ENCODE measurements around the gene EVC2.

Gene EVC2

DNA sequence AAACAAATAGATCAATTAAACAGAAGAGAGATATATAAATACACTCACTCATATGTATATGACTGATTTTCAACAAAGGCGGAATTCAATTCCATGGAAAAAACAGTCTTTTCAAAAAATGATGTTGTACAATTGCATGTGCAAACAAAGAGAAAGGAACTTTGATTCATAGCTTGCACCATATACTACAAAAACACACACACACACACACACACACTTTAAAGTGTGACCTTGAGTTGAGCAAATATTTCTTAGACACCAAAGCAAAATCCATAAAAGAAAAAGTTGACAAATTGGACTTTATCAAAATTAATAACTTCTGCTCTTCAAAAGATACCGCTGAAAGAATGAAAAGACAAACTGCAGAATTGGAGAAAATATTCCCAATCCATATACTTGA is 168.8 kb downstream of the EVC2 start:
- no peak for DNase-seq (ENCODE audit: low read depth)
- TF ChIP-seq, protein P1, sequence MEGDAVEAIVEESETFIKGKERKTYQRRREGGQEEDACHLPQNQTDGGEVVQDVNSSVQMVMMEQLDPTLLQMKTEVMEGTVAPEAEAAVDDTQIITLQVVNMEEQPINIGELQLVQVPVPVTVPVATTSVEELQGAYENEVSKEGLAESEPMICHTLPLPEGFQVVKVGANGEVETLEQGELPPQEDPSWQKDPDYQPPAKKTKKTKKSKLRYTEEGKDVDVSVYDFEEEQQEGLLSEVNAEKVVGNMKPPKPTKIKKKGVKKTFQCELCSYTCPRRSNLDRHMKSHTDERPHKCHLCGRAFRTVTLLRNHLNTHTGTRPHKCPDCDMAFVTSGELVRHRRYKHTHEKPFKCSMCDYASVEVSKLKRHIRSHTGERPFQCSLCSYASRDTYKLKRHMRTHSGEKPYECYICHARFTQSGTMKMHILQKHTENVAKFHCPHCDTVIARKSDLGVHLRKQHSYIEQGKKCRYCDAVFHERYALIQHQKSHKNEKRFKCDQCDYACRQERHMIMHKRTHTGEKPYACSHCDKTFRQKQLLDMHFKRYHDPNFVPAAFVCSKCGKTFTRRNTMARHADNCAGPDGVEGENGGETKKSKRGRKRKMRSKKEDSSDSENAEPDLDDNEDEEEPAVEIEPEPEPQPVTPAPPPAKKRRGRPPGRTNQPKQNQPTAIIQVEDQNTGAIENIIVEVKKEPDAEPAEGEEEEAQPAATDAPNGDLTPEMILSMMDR (IDR thresholded peaks at IDR 0.05; ENCODE audit: insufficient read depth, low read depth, low read length, missing control alignments) = no peak
- H3K4me3 ChIP-seq (ENCODE audit: low read length) = no peak overlapping the region

DNA sequence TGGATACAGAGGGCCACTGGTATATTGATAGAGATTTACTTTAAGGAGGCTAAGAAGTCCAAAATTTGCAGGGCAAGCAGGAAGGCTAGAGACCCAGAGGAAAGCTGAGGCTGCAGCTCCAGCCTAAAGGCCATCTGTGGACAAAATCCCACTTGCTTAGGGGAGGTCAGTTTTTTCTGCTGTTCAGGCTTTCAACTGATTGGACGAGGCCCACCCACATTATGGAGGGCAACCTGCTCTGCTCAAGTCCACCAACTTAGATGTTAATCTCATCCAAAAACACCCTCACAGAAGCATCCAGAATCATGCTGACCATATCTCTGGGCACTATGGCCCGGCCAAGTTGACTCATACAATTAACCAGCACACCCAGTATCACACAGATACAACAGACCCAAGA is 176.3 kb downstream of the EVC2 start:
- no peak overlapping the region for H3K4me3 ChIP-seq (ENCODE audit: low read length)
- TF ChIP-seq, protein P1 (IDR thresholded peaks at IDR 0.05; ENCODE audit: insufficient read depth, low read depth, low read length, missing control alignments) = no peak
- DNase-seq (ENCODE audit: low read depth) = no peak

DNA sequence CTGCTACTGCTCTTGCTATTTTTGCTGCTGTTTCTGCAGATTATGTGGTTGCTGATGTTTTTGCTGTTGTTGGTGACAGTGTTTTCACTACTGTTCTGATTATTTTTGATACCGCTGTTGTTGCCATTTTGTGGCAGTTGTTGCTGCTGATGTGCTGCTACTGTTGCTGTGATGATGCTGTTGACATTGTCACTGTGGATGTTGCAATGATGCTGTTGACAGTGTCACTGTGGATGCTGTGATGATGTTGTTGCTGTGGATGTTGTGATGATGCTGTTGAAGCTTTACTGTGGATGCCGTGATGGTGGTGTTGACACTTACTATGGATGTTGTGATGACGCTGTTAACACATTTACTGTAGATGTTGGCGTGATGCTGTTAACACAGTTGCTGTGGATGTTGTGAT is 180.3 kb downstream of the EVC2 start:
- no peak overlapping the region for H3K4me3 ChIP-seq (ENCODE audit: low read length)
- TF ChIP-seq, protein P1 (IDR thresholded peaks at IDR 0.05; ENCODE audit: insufficient read depth, low read depth, low read length, missing control alignments) = no peak
- no peak for DNase-seq (ENCODE audit: low read depth)

DNA sequence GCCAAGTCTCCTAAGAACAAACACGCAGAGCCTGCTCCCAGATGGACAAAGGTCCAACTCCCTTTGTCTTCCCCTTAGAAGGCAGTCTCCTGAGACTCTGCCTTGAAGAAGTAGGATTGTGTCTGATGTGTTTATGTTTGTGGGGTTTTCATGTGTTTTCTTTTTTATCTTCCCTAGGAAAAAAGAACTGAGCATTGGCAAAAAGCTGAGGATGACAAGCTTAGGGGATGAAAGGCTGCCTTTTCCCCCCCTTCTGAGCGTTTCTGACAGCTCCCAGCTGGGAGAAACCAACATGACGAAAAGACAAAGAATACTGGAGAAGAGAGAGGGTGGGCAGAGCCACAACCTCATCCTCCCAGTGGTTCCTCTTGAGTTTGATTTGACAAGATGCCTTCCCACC is 181.1 kb downstream of the EVC2 start:
- no peak for DNase-seq (ENCODE audit: low read depth)
- no peak overlapping the region for H3K4me3 ChIP-seq (ENCODE audit: low read length)
- TF ChIP-seq, protein P1 (IDR thresholded peaks at IDR 0.05; ENCODE audit: insufficient read depth, low read depth, low read length, missing control alignments) = no peak

DNA sequence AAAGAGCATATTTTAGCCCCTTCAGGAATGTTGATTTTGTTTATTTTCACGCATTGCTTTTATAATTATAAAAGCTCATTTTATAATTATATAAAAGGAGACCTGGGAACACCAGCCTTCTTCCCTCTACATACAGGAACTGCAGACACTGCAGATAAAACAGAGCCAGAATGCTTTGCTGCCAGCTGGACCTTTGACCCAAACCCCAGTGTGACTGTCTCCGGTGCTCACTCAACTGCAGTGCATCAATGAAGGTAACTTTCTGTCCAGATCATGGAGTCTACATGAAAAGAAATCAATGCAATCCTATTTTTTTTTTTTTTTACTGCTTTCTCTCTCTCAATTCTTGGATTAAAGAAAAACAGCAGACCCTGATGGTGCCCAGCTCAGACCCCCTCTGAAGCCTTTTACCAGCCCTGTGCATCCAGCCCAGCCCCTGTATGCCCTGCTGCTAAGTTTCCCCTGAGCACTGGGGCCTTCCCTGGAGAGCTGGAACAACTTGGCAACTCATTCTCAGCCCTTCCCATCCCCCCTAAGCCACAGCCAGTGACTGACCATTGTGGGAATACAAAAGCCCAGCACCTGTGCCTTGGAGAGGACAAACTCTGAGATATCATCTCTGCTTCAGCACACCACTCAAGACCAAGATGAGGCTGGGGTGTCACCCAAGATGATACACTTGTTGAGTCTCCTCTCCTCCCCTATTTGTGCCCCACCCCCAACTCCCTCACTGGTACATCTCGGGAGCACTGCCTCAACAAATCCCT is 182.1 kb downstream of the EVC2 start:
- H3K4me3 ChIP-seq (ENCODE audit: low read length) = no peak overlapping the region
- TF ChIP-seq, protein P1 (IDR thresholded peaks at IDR 0.05; ENCODE audit: insufficient read depth, low read depth, low read length, missing control alignments) = no peak
- no peak for DNase-seq (ENCODE audit: low read depth)

DNA sequence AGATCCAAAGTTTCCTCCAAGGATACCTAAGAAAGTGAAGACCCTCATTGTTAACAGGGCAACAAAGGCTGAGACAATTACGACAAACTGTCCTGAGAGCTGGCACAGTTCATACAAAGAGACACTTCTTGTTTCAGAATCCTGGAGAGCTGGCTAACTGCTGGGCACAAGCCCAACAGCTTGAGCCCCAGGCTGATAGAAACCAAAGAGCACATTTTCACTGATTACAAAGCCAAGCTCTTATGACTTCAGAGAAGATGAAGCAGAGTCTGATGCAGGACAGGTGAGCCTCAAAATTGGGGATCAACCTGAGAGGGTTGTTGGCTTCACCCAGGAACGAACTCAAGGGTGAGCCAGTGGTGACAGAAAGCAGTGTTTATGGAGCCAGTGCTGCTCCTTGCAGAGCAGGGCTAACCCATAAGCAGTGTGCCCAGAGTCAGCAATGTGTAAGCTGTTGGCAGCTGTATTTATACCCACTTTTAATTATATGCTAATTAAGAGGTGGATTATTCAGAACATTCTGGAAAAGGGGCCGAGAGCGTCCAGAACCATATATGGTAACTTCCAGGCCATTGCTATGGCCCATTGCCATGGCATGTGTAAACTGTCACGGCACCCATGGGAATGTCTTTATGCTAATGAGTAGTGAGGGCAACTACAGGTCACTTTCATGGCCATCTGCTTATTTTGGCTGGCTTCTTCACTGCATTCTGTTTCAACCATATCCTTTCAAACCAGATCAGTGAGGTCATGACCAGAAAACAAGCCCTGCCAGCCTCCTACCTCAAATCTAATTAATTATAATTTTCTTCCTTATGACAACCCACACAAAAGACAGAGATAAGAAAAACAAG is 183.7 kb downstream of the EVC2 start:
- TF ChIP-seq, protein P1 (IDR thresholded peaks at IDR 0.05; ENCODE audit: insufficient read depth, low read depth, low read length, missing control alignments) = no peak

More for the DNA sequence above, 183.7 kb downstream of the EVC2 start:
- no peak for DNase-seq (ENCODE audit: low read depth)
- no peak overlapping the region for H3K4me3 ChIP-seq (ENCODE audit: low read length)

Data from epithelial cell of esophagus (primary cell).